ENCODE measurements around the gene FAM107B. TPM values are rescaled to one million over a fixed set of nuclear protein-coding genes. Genes with fewer than 3 reads are reported as not detected.

The FAM107B gene
- total and polyA plus RNA-seq, 2 donors (not counting 3 experiments of a cell fraction or from before 2014, with no cell fraction given): 39.2 to 176 TPM

GRCh38 chr10:14571866-14572507 lies 202.7 kb downstream of the FAM107B start:
- H2AFZ ChIP-seq (ENCODE audit: low read depth, low read length): no peak overlapping the region
- peaks cover 7% of the 10 kb centered on the region in 2 experiments for H3K36me3 ChIP-seq (ENCODE audit: control insufficient read depth in 2 of 2, extremely low read depth in 1 of 2, insufficient read depth in 2 of 2, low read length in 2 of 2)
- peak; percentile 73 for TF ChIP-seq JUN (IDR thresholded peaks at IDR 0.05; ENCODE audit: borderline replicate concordance, insufficient read depth, insufficient read length, low read depth)
- peak; percentile 68 for TF ChIP-seq POLR2AphosphoS5 (IDR thresholded peaks at IDR 0.05; ENCODE audit: insufficient read depth, low read depth, low read length)
- no peak for TF ChIP-seq EZH2 (IDR thresholded peaks at IDR 0.05; ENCODE audit: borderline replicate concordance, low read depth, low read length, severe bottlenecking)
- TF ChIP-seq GATA2 (IDR thresholded peaks at IDR 0.05; ENCODE audit: insufficient read depth, insufficient read length, low read depth, low read length): no peak
- TF ChIP-seq, protein P1, sequence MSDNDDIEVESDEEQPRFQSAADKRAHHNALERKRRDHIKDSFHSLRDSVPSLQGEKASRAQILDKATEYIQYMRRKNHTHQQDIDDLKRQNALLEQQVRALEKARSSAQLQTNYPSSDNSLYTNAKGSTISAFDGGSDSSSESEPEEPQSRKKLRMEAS (IDR thresholded peaks at IDR 0.05; ENCODE audit: insufficient read depth, insufficient read length): no peak
- peak; percentile 41 for TF ChIP-seq FOS (IDR thresholded peaks at IDR 0.05; ENCODE audit: borderline replicate concordance, insufficient read depth, low read length)
- peak overlapping the region; percentile 35 for H3K9ac ChIP-seq (replicated peaks; ENCODE audit: extremely low read depth, insufficient read depth, low read length)
- H3K4me3 ChIP-seq (replicated peaks in 1 of 3; ENCODE audit: insufficient read depth in 1 of 3, low read depth in 1 of 3, low read length in 3 of 3): no peak overlapping the region
- H4K20me1 ChIP-seq (replicated peaks; ENCODE audit: control insufficient read depth, extremely low read depth, insufficient read depth, low read length): no peaks in the 10 kb centered on the region
- FAIRE-seq: peak; percentile 82
- ChIA-PET CTCF (interaction anchor here (1.0 kb wide), 1 partner anchor 12 kb away, joined by 3 read pairs; no protein-coding TSS in a partner anchor), POLR2A (interaction anchor here (0.6 kb wide), 1 partner anchor 19 kb away, joined by 4 read pairs; no protein-coding TSS in a partner anchor)
- no peaks in the 10 kb centered on the region for H3K27me3 ChIP-seq (ENCODE audit: control insufficient read depth in 2 of 2, insufficient read depth in 2 of 2, low read length in 2 of 2)
- no peaks in the 10 kb centered on the region for H3K9me1 ChIP-seq (replicated peaks; ENCODE audit: control insufficient read depth, extremely low read depth, insufficient read depth, low read length)
- H3K4me1 ChIP-seq (ENCODE audit: control insufficient read depth, extremely low read depth, insufficient read depth, low read length): peaks cover 61% of the 10 kb centered on the region
- intact Hi-C loops (cut with micrococcal nuclease) (no loop called here), dilution Hi-C loops (cut with MboI; ENCODE audit: extremely low pct_ligation_motif_present, low sequenced_read_pairs) (no loop called here)
- peak overlapping the region; percentile 35 for H3K4me2 ChIP-seq (ENCODE audit: insufficient read depth, low read length)
- no TSS peak for BruUV-seq (replicated peaks)
- peak; percentile 87 for DNase-seq (ENCODE audit: low read depth, low spot score)
- H3K79me2 ChIP-seq (ENCODE audit: control insufficient read depth, insufficient read depth, low read length): peaks cover 99% of the 10 kb centered on the region
- no peaks in the 10 kb centered on the region for H3K9me3 ChIP-seq (replicated peaks; ENCODE audit: control insufficient read depth, insufficient read depth, low read length)
- H3K27ac ChIP-seq (ENCODE audit: insufficient read depth, low read depth, low read length): peak overlapping the region; percentile 70

- TF ChIP-seq POLR2AphosphoS5 (IDR thresholded peaks at IDR 0.05; ENCODE audit: insufficient read depth, low read depth, low read length): no peak
- TF ChIP-seq FOS (IDR thresholded peaks at IDR 0.05; ENCODE audit: borderline replicate concordance, insufficient read depth, low read length): no peak
- TF ChIP-seq CTCF (IDR thresholded peaks at IDR 0.05; ENCODE audit: extremely low read depth in 1 of 2, insufficient read depth in 1 of 2, low read depth in 1 of 2, low read length in 2 of 2): no peak
- TF ChIP-seq MYC (IDR thresholded peaks at IDR 0.05; ENCODE audit: low read depth, low read length): no peak
- no peak for TF ChIP-seq POLR2A (IDR thresholded peaks at IDR 0.05; ENCODE audit: low read depth, low read length)
- TF ChIP-seq, protein P1 (IDR thresholded peaks at IDR 0.05; ENCODE audit: insufficient read depth, insufficient read length): no peak
- TF ChIP-seq GATA2 (IDR thresholded peaks at IDR 0.05; ENCODE audit: insufficient read depth, insufficient read length, low read depth, low read length): no peak
- TF ChIP-seq EZH2 (IDR thresholded peaks at IDR 0.05; ENCODE audit: borderline replicate concordance, low read depth, low read length, severe bottlenecking): no peak
- no peak for TF ChIP-seq JUN (IDR thresholded peaks at IDR 0.05; ENCODE audit: borderline replicate concordance, insufficient read depth, insufficient read length, low read depth)
- FAIRE-seq (no peak), DNase-seq (ENCODE audit: low read depth, low spot score) (no peak)
- H3K9me1 ChIP-seq (replicated peaks; ENCODE audit: control insufficient read depth, extremely low read depth, insufficient read depth, low read length): no peaks in the 10 kb centered on the region
- peaks cover 51% of the 10 kb centered on the region for H3K4me1 ChIP-seq (ENCODE audit: control insufficient read depth, extremely low read depth, insufficient read depth, low read length)
- no peak overlapping the region for H3K4me2 ChIP-seq (ENCODE audit: insufficient read depth, low read length)
- H4K20me1 ChIP-seq (replicated peaks; ENCODE audit: control insufficient read depth, extremely low read depth, insufficient read depth, low read length): no peaks in the 10 kb centered on the region
- intact Hi-C loops (cut with micrococcal nuclease): no loop called here
- CTCF ChIA-PET: interaction anchor here (0.8 kb wide), 1 partner anchor 11 kb away, joined by 3 read pairs; no protein-coding TSS in a partner anchor
- H3K79me2 ChIP-seq (ENCODE audit: control insufficient read depth, insufficient read depth, low read length): peaks cover 98% of the 10 kb centered on the region
- no TSS peak for BruUV-seq (replicated peaks)
- H3K36me3 ChIP-seq (ENCODE audit: control insufficient read depth in 2 of 2, extremely low read depth in 1 of 2, insufficient read depth in 2 of 2, low read length in 2 of 2): peaks cover 10 to 11% of the 10 kb centered on the region in 2 experiments
- H3K9ac ChIP-seq (replicated peaks; ENCODE audit: extremely low read depth, insufficient read depth, low read length): no peak overlapping the region
- no peaks in the 10 kb centered on the region for H3K9me3 ChIP-seq (replicated peaks; ENCODE audit: control insufficient read depth, insufficient read depth, low read length)
- H2AFZ ChIP-seq (ENCODE audit: low read depth, low read length): no peak overlapping the region
- dilution Hi-C loops (cut with MboI; ENCODE audit: extremely low pct_ligation_motif_present, low sequenced_read_pairs): no loop called here
- POLR2A ChIA-PET: no interaction called here
- H3K27me3 ChIP-seq (ENCODE audit: control insufficient read depth in 2 of 2, insufficient read depth in 2 of 2, low read length in 2 of 2): no peaks in the 10 kb centered on the region
- H3K27ac ChIP-seq (ENCODE audit: insufficient read depth, low read depth, low read length): peak overlapping the region; percentile 30
- no peak overlapping the region for H3K4me3 ChIP-seq (replicated peaks in 1 of 3; ENCODE audit: insufficient read depth in 1 of 3, low read depth in 1 of 3, low read length in 3 of 3)
Observed at GRCh38 chr10:14570800-14571199, 203.9 kb downstream of the FAM107B start.

Data from endothelial cell of umbilical vein (primary cell).